ENCODE results near the gene HSD17B13. TPM values are rescaled to one million over a fixed set of nuclear protein-coding genes. Genes with fewer than 3 reads are reported as not detected.

HSD17B13 gene
- total RNA-seq, 1 experiment from 2014 or later = 0.13 TPM

GRCh38 chr4:87327136-87327535 is 4.5 kb upstream of the HSD17B13 start:
- Histone ChIP-seq H3K4me1 (ENCODE audit: control insufficient read depth, insufficient read depth, low read length) (no peaks in the 10 kb centered on the region), H3K27me3 (ENCODE audit: control insufficient read depth, insufficient read depth, low read length) (no peaks in the 10 kb centered on the region), H3K4me3 (ENCODE audit: low read depth in 2 of 2, low read length in 2 of 2) (no peak overlapping the region), H3K27ac (ENCODE audit: low read length) (no peak overlapping the region), H3K9me3 (ENCODE audit: control insufficient read depth, insufficient read depth, low read depth, low read length) (no peaks in the 10 kb centered on the region), H3K36me3 (ENCODE audit: control insufficient read depth, insufficient read depth, low read length) (no peaks in the 10 kb centered on the region)
- ATAC-seq (no peak), DNase-seq (ENCODE audit: low read depth, low spot score) (no peak)
- no TSS peak for BruUV-seq (replicated peaks)
- ChIA-PET CTCF (no interaction called here), POLR2A (no interaction called here)
- intact Hi-C loops (cut with micrococcal nuclease; ENCODE audit: unreplicated experiment) = no loop called here
- TF ChIP-seq SIN3A (IDR thresholded peaks at IDR 0.05; ENCODE audit: borderline replicate concordance, insufficient read depth, low read depth, low read length) (no peak), POLR2AphosphoS5 (IDR thresholded peaks at IDR 0.05; ENCODE audit: low read depth, low read length) (no peak), TCF7L2 (IDR thresholded peaks at IDR 0.05; ENCODE audit: low read depth, low read length) (no peak), CTCF (IDR thresholded peaks at IDR 0.05) (no peak), REST (IDR thresholded peaks at IDR 0.05; ENCODE audit: insufficient read depth in 1 of 2, low read depth in 2 of 2, low read length in 1 of 2) (no peak)
- in situ Hi-C loops (cut with HindIII; ENCODE audit: low pct_unique_long_range_greater_than_20kb, low sequenced_read_pairs) = no loop called here

GRCh38 chr4:87326460-87326859 is 3.8 kb upstream of the HSD17B13 start:
- no peaks in the 10 kb centered on the region for H3K4me1 ChIP-seq (ENCODE audit: control insufficient read depth, insufficient read depth, low read length)
- ATAC-seq (no peak), DNase-seq (ENCODE audit: low read depth, low spot score) (no peak)
- H3K4me3 ChIP-seq (ENCODE audit: low read depth in 2 of 2, low read length in 2 of 2) = no peak overlapping the region
- H3K36me3 ChIP-seq (ENCODE audit: control insufficient read depth, insufficient read depth, low read length) = no peaks in the 10 kb centered on the region
- in situ Hi-C loops (cut with HindIII; ENCODE audit: low pct_unique_long_range_greater_than_20kb, low sequenced_read_pairs) (no loop called here), intact Hi-C loops (cut with micrococcal nuclease; ENCODE audit: unreplicated experiment) (no loop called here)
- CTCF ChIA-PET = no interaction called here
- TF ChIP-seq CTCF (IDR thresholded peaks at IDR 0.05) (no peak), SIN3A (IDR thresholded peaks at IDR 0.05; ENCODE audit: borderline replicate concordance, insufficient read depth, low read depth, low read length) (no peak), POLR2AphosphoS5 (IDR thresholded peaks at IDR 0.05; ENCODE audit: low read depth, low read length) (no peak), TCF7L2 (IDR thresholded peaks at IDR 0.05; ENCODE audit: low read depth, low read length) (no peak), REST (IDR thresholded peaks at IDR 0.05; ENCODE audit: insufficient read depth in 1 of 2, low read depth in 2 of 2, low read length in 1 of 2) (no peak)
- no peaks in the 10 kb centered on the region for H3K9me3 ChIP-seq (ENCODE audit: control insufficient read depth, insufficient read depth, low read depth, low read length)
- no peaks in the 10 kb centered on the region for H3K27me3 ChIP-seq (ENCODE audit: control insufficient read depth, insufficient read depth, low read length)
- BruUV-seq (replicated peaks) = no TSS peak
- H3K27ac ChIP-seq (ENCODE audit: low read length) = no peak overlapping the region
- POLR2A ChIA-PET = no interaction called here
